Measurements from ENCODE around the gene MGLL.

- TF ChIP-seq, protein P1, sequence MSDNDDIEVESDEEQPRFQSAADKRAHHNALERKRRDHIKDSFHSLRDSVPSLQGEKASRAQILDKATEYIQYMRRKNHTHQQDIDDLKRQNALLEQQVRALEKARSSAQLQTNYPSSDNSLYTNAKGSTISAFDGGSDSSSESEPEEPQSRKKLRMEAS (CRISPR knock-in tag; IDR thresholded peaks at IDR 0.05), result no peak
- TF ChIP-seq, protein P2, sequence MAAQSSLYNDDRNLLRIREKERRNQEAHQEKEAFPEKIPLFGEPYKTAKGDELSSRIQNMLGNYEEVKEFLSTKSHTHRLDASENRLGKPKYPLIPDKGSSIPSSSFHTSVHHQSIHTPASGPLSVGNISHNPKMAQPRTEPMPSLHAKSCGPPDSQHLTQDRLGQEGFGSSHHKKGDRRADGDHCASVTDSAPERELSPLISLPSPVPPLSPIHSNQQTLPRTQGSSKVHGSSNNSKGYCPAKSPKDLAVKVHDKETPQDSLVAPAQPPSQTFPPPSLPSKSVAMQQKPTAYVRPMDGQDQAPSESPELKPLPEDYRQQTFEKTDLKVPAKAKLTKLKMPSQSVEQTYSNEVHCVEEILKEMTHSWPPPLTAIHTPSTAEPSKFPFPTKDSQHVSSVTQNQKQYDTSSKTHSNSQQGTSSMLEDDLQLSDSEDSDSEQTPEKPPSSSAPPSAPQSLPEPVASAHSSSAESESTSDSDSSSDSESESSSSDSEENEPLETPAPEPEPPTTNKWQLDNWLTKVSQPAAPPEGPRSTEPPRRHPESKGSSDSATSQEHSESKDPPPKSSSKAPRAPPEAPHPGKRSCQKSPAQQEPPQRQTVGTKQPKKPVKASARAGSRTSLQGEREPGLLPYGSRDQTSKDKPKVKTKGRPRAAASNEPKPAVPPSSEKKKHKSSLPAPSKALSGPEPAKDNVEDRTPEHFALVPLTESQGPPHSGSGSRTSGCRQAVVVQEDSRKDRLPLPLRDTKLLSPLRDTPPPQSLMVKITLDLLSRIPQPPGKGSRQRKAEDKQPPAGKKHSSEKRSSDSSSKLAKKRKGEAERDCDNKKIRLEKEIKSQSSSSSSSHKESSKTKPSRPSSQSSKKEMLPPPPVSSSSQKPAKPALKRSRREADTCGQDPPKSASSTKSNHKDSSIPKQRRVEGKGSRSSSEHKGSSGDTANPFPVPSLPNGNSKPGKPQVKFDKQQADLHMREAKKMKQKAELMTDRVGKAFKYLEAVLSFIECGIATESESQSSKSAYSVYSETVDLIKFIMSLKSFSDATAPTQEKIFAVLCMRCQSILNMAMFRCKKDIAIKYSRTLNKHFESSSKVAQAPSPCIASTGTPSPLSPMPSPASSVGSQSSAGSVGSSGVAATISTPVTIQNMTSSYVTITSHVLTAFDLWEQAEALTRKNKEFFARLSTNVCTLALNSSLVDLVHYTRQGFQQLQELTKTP (IDR thresholded peaks at IDR 0.05; ENCODE audit: low read depth in 1 of 2, partially characterized antibody in 2 of 2), result no peak
- TF ChIP-seq, protein P3, sequence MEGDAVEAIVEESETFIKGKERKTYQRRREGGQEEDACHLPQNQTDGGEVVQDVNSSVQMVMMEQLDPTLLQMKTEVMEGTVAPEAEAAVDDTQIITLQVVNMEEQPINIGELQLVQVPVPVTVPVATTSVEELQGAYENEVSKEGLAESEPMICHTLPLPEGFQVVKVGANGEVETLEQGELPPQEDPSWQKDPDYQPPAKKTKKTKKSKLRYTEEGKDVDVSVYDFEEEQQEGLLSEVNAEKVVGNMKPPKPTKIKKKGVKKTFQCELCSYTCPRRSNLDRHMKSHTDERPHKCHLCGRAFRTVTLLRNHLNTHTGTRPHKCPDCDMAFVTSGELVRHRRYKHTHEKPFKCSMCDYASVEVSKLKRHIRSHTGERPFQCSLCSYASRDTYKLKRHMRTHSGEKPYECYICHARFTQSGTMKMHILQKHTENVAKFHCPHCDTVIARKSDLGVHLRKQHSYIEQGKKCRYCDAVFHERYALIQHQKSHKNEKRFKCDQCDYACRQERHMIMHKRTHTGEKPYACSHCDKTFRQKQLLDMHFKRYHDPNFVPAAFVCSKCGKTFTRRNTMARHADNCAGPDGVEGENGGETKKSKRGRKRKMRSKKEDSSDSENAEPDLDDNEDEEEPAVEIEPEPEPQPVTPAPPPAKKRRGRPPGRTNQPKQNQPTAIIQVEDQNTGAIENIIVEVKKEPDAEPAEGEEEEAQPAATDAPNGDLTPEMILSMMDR (IDR thresholded peaks at IDR 0.05 in 2 of 3, conservative IDR thresholded peaks at IDR 0.05 in 1 of 3; ENCODE audit: insufficient read depth in 2 of 3, low read depth in 1 of 3, low read length in 3 of 3), result no peak
- TF ChIP-seq MAFK (IDR thresholded peaks at IDR 0.05; ENCODE audit: low read length), result no peak
- no peak for TF ChIP-seq RBM25 (IDR thresholded peaks at IDR 0.05; ENCODE audit: low read depth, low read length, severe bottlenecking)
- TF ChIP-seq SMARCA4 (IDR thresholded peaks at IDR 0.05), result no peak
- TF ChIP-seq, protein P4, sequence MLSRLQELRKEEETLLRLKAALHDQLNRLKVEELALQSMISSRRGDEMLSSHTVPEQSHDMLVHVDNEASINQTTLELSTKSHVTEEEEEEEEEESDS (CRISPR knock-in tag; IDR thresholded peaks at IDR 0.05), result no peak
- no peak for TF ChIP-seq FOXK1 (CRISPR knock-in tag; IDR thresholded peaks at IDR 0.05; ENCODE audit: borderline replicate concordance)
- TF ChIP-seq SREBF2 (CRISPR knock-in tag; IDR thresholded peaks at IDR 0.05), result no peak
- TF ChIP-seq EZH2 (IDR thresholded peaks at IDR 0.05; ENCODE audit: borderline replicate concordance, low read depth, low read length), result no peak
These were observed 74.4 kb downstream of the MGLL start for GRCh38 chr3:127747751-127748521.
